H1 (cell line): ENCODE measurements around the gene PPEF2. TPM values are rescaled to one million over a fixed set of nuclear protein-coding genes. Genes with fewer than 3 reads are reported as not detected.

ENCODE experiments used
- CTCF ChIA-PET: fragments of 300-600 bp; sonication (Branson Sonifier 250); formaldehyde crosslinking; loops from one replicate; lab custom pipeline; 2021; ENCODE audit not compliant: partially characterized antibody; lab: Charles Lee
- POLR2A ChIA-PET: fragments of 300-600 bp; sonication (Branson Sonifier 250); formaldehyde crosslinking; loops from one replicate; lab custom pipeline; 2021; ENCODE audit warnings: inconsistent platforms; ENCODE audit not compliant: partially characterized antibody; lab: Charles Lee
- DNase-seq, 2 experiments: peaks; one replicate each; pipeline versions ENCODE4 v3.0.0 to v3.0.0-alpha.2; 2010 to 2022; ENCODE audit warnings: low spot score in 2 of 2, low read depth in 1 of 2, mixed read lengths in 1 of 2
- FAIRE-seq: peaks from 2 replicates; lab custom pipeline; 2011; peaks lifted over from hg19 to GRCh38; lab: Jason Lieb, UNC
- H2AFZ ChIP-seq: 2 replicates; pipeline ENCODE4 v1.8.1; 2012; ENCODE audit warnings: low read length, inconsistent platforms
- H2AK5ac ChIP-seq: 2 replicates; pipeline ENCODE4 v1.6.1; 2013; ENCODE audit warnings: low read depth, low read length
- H2BK120ac ChIP-seq: replicated peaks from 2 replicates; pipeline ENCODE3; 2013; ENCODE audit warnings: low read depth, low read length, inconsistent platforms
- H2BK12ac ChIP-seq: 2 replicates; pipeline ENCODE4 v1.6.1; 2013; ENCODE audit warnings: low read depth, low read length
- H2BK15ac ChIP-seq: 2 replicates; pipeline ENCODE4 v1.6.1; 2013; ENCODE audit warnings: low read length
- H2BK20ac ChIP-seq: 2 replicates; pipeline ENCODE4 v1.6.1; 2013; ENCODE audit warnings: low read length
- H2BK5ac ChIP-seq: 2 replicates; pipeline ENCODE4 v1.6.1; 2013; ENCODE audit warnings: low read depth, low read length
- H3K14ac ChIP-seq: 2 replicates; pipeline ENCODE4 v1.6.1; 2013; ENCODE audit warnings: inconsistent platforms; ENCODE audit not compliant: insufficient read length
- H3K18ac ChIP-seq: 2 replicates; pipeline ENCODE4 v1.6.1; 2013; ENCODE audit warnings: low read length; ENCODE audit errors: extremely low read depth
- H3K23ac ChIP-seq: 2 replicates; pipeline ENCODE4 v1.6.1; 2013; ENCODE audit warnings: inconsistent platforms; ENCODE audit not compliant: insufficient read length
- H3K23me2 ChIP-seq: 2 replicates; pipeline ENCODE4 v1.6.1; 2013; ENCODE audit warnings: low read depth, low read length
- H3K27ac ChIP-seq: 2 replicates; pipeline ENCODE4 v1.6.1; 2011; ENCODE audit warnings: low read depth, low read length, inconsistent platforms
- H3K27me3 ChIP-seq, 4 experiments: replicated peaks in 1 of 4; 1 replicate in 1 of 4; 2 replicates in 3 of 4; pipeline versions ENCODE4 v1.6.1 to v1.8.1; 2011 to 2013; ENCODE audit warnings: low read length in 3 of 4, mild to moderate bottlenecking in 3 of 4, inconsistent platforms in 2 of 4, mixed read lengths in 2 of 4, moderate library complexity in 1 of 4; ENCODE audit not compliant: control insufficient read depth in 3 of 4, insufficient read depth in 3 of 4; ENCODE audit errors: extremely low read depth in 1 of 4
- H3K36me3 ChIP-seq, 4 experiments: 2 replicates each; pipeline versions ENCODE4 v1.6.1 to v1.8.1; 2011 to 2013; ENCODE audit warnings: mild to moderate bottlenecking in 4 of 4, low read length in 3 of 4, moderate library complexity in 2 of 4, control low read depth in 1 of 4, inconsistent platforms in 1 of 4; ENCODE audit not compliant: insufficient read depth in 4 of 4, control insufficient read depth in 2 of 4
- H3K4ac ChIP-seq: replicated peaks from 2 replicates; pipeline ENCODE3; 2013; ENCODE audit warnings: low read length, low read depth, mixed read lengths, inconsistent platforms; ENCODE audit not compliant: insufficient read length
- H3K4me1 ChIP-seq, 4 experiments: replicated peaks in 1 of 4; 1 replicate in 1 of 4; 2 replicates in 3 of 4; pipeline versions ENCODE4 v1.6.1 to v1.8.1; 2011 to 2013; ENCODE audit warnings: low read length in 3 of 4, inconsistent platforms in 2 of 4, mixed read lengths in 1 of 4; ENCODE audit not compliant: insufficient read depth in 4 of 4, control insufficient read depth in 3 of 4
- H3K4me2 ChIP-seq, 2 experiments: 2 replicates each; pipeline versions ENCODE4 v1.6.1 to v1.8.1; 2011 to 2013; ENCODE audit warnings: low read depth in 2 of 2, low read length in 2 of 2, control low read depth in 1 of 2, inconsistent platforms in 1 of 2, mild to moderate bottlenecking in 1 of 2; ENCODE audit not compliant: insufficient read depth in 1 of 2
- H3K4me3 ChIP-seq, 4 experiments: fragments of 200-600, 300-600 bp in 1 of 4; sonication (generic), shearing (Covaris generic), sonication (Bioruptor Twin) in 1 of 4; 2 replicates each; pipeline versions ENCODE4 v1.5.1 to v1.8.1; 2011 to 2016; ENCODE audit warnings: low read length in 4 of 4, low read depth in 3 of 4, control low read depth in 2 of 4, inconsistent platforms in 2 of 4, mild to moderate bottlenecking in 2 of 4, mixed read lengths in 1 of 4, moderate library complexity in 1 of 4; ENCODE audit not compliant: insufficient read depth in 2 of 4; ENCODE audit errors: extremely low read depth in 1 of 4
- H3K56ac ChIP-seq: replicated peaks from 2 replicates; pipeline ENCODE3; 2013; ENCODE audit warnings: low read depth, mild to moderate bottlenecking, mixed read lengths, low read length, inconsistent platforms; ENCODE audit not compliant: insufficient read length
- H3K79me1 ChIP-seq: 2 replicates; pipeline ENCODE4 v1.6.1; 2013; ENCODE audit warnings: low read depth, low read length, control low read depth
- H3K79me2 ChIP-seq, 2 experiments: 2 replicates each; pipeline versions ENCODE4 v1.6.1 to v1.8.1; 2012 to 2013; ENCODE audit warnings: low read length in 2 of 2, mild to moderate bottlenecking in 2 of 2, inconsistent platforms in 1 of 2; ENCODE audit not compliant: insufficient read depth in 2 of 2, control insufficient read depth in 1 of 2
- H3K9ac ChIP-seq, 4 experiments: replicated peaks in 1 of 4; 1 replicate in 1 of 4; 2 replicates in 3 of 4; pipeline versions ENCODE4 v1.6.1 to v1.8.1; 2011 to 2013; ENCODE audit warnings: low read depth in 3 of 4, low read length in 3 of 4, control low read depth in 2 of 4, mild to moderate bottlenecking in 2 of 4, moderate library complexity in 2 of 4, inconsistent platforms in 1 of 4; ENCODE audit errors: extremely low read depth in 1 of 4
- H3K9me3 ChIP-seq, 2 experiments: 2 replicates each; pipeline versions ENCODE4 v1.6.1 to v1.8.1; 2012 to 2013; ENCODE audit warnings: mild to moderate bottlenecking in 2 of 2, moderate library complexity in 2 of 2, control low read depth in 1 of 2, inconsistent platforms in 1 of 2, low read depth in 1 of 2, low read length in 1 of 2, mixed read lengths in 1 of 2; ENCODE audit not compliant: insufficient read depth in 2 of 2
- H4K20me1 ChIP-seq, 2 experiments: replicated peaks in 1 of 2; 2 replicates each; pipeline versions ENCODE3 to v1.8.1; 2011 to 2013; ENCODE audit warnings: inconsistent platforms in 2 of 2, low read length in 2 of 2, mild to moderate bottlenecking in 1 of 2; ENCODE audit not compliant: insufficient read depth in 2 of 2, control insufficient read depth in 1 of 2
- H4K5ac ChIP-seq: 2 replicates; pipeline ENCODE4 v1.6.1; 2013; ENCODE audit warnings: low read length, low read depth, mixed read lengths, inconsistent platforms; ENCODE audit not compliant: insufficient read length
- H4K8ac ChIP-seq: 2 replicates; pipeline ENCODE4 v1.8.0; 2013; ENCODE audit warnings: mild to moderate bottlenecking, moderate library complexity, low read length, inconsistent platforms; ENCODE audit not compliant: insufficient read depth; ENCODE audit errors: extremely low read depth
- H4K91ac ChIP-seq: replicated peaks from 2 replicates; pipeline ENCODE3; 2013; ENCODE audit warnings: low read length, mixed read lengths, inconsistent platforms; ENCODE audit not compliant: insufficient read length
- JUND ChIP-seq: IDR thresholded peaks from 2 replicates; pipeline ENCODE4 v1.6.1; 2011; ENCODE audit warnings: mild to moderate bottlenecking, improper control_type of control experiment, low read length
- WGBS, 2 experiments: shearing (Covaris generic) in 1 of 2; methylation state at CpG; one replicate each; pipeline versions ENCODE4 v1.1.6 to v1.1.7; 2013 to 2015; ENCODE audit warnings: low lambda C conversion rate in 2 of 2, mixed read lengths in 2 of 2, inconsistent platforms in 1 of 2, low coverage in 1 of 2, missing lambda C conversion rate in 1 of 2; ENCODE audit not compliant: insufficient replicate concordance in 2 of 2, insufficient coverage in 1 of 2, insufficient read length in 1 of 2; ENCODE audit errors: extremely low coverage in 1 of 2, missing lambda C conversion rate in 1 of 2; 5-methylcytosine and 5-hydroxymethylcytosine counted together
- polyA plus RNA-seq, 7 experiments: library from polyadenylated mRNA; depleted of rRNA in 3 of 7; stranded (reverse) in 5 of 7; unstranded in 2 of 7; fragments of >200 nt in 5 of 7; fragments of 200-250 nt in 2 of 7; gene quantifications; 1 replicate in 5 of 7; 2 replicates in 1 of 7; 4 replicates in 1 of 7; pipeline versions ENCODE4 v1.2.1 to v1.2.3, GENCODE V29; 2011 to 2013; ENCODE audit warnings: missing spikeins in 2 of 7, mixed read lengths in 2 of 7
- total RNA-seq: library from RNA; stranded (reverse); fragmentation: NEBNext Ultra II Directional; extraction: Animal tissue kit (Norgen Biotek cat#: 25700); gene quantifications from 2 replicates; pipeline ENCODE4 v1.2.1, GENCODE V29; 2021
- TF ChIP-seq, protein P1 (sequence below): IDR thresholded peaks from 2 replicates; pipeline ENCODE4 v1.6.1; 2011; ENCODE audit warnings: low read depth, mild to moderate bottlenecking, low read length; ENCODE audit not compliant: insufficient read depth

The PPEF2 gene
- total and polyA plus RNA-seq, 2 of the 8 experiments (the other 6 are each of a cell fraction or from before 2014, with no cell fraction given): not detected

DNA sequence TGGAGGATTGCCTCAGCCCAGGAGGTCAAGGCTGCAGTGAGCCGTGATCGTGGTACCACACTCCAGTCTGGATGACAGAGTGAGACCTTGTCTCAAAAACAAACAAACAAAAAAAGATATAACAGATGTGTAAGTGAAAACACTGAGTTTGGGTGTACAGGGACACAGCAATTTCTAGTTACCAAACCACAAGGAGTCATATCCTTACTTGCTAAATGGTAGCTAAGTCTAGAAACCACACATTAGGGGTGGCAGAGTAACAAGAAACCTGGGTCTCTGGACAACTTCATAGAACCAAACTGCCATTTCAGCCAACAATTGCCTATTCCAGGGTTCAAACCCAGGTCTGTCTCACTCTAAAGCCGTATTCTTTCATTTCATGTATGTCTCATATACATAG, 20.8 kb downstream of the PPEF2 start:
- FAIRE-seq (no peak), DNase-seq (no peak)
- Histone ChIP-seq H3K36me3 (no peaks in the 10 kb centered on the region), H3K18ac (no peak overlapping the region), H3K79me1 (no peaks in the 10 kb centered on the region), H2BK12ac (no peak overlapping the region), H2BK120ac (no peak overlapping the region), H3K4me3 (no peak overlapping the region), H3K4me1 (peaks cover 0 to 4% (median 2%) of the 10 kb centered on the region in 4 experiments; a peak in 2 of 7 replicates), H3K23me2 (no peaks in the 10 kb centered on the region), H2BK20ac (no peak overlapping the region), H4K20me1 (no peaks in the 10 kb centered on the region), H3K9ac (no peak overlapping the region), H3K56ac (no peak overlapping the region), H3K9me3 (peaks cover 0 to 2% of the 10 kb centered on the region in 2 experiments; a peak in 1 of 4 replicates), H4K91ac (no peak overlapping the region), H3K14ac (no peak overlapping the region), H2AFZ (no peak overlapping the region), H3K79me2 (no peaks in the 10 kb centered on the region), H3K4ac (no peak overlapping the region), H2BK15ac (no peak overlapping the region), H2BK5ac (no peak overlapping the region), H3K4me2 (no peak overlapping the region), H3K23ac (no peak overlapping the region), H4K5ac (no peak overlapping the region), H4K8ac (no peak overlapping the region), H2AK5ac (no peak overlapping the region), H3K27ac (no peak overlapping the region), H3K27me3 (no peaks in the 10 kb centered on the region)
- POLR2A ChIA-PET: no interaction called here
- CTCF ChIA-PET: interaction anchor here (1.1 to 1.6 kb wide), 4 partner anchors 11 to 34 kb away, joined by 3 to 13 read pairs (median 4); no protein-coding TSS in a partner anchor
- TF ChIP-seq JUND: no peak
- TF ChIP-seq, protein P1, sequence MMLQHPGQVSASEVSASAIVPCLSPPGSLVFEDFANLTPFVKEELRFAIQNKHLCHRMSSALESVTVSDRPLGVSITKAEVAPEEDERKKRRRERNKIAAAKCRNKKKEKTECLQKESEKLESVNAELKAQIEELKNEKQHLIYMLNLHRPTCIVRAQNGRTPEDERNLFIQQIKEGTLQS: no peak
- WGBS, 2 experiments: 76% methylated on average over 3 of the region's 3 CpGs; no CpG with 5 or more reads in 1 of the 2 experiments
